Measurements from ENCODE around the gene ANKDD1B. TPM values are rescaled to one million over a fixed set of nuclear protein-coding genes. Genes with fewer than 3 reads are reported as not detected.

The ANKDD1B gene
- total and polyA plus RNA-seq, 4 donors = 1.3 to 9.4 (median 5.9) TPM

DNA sequence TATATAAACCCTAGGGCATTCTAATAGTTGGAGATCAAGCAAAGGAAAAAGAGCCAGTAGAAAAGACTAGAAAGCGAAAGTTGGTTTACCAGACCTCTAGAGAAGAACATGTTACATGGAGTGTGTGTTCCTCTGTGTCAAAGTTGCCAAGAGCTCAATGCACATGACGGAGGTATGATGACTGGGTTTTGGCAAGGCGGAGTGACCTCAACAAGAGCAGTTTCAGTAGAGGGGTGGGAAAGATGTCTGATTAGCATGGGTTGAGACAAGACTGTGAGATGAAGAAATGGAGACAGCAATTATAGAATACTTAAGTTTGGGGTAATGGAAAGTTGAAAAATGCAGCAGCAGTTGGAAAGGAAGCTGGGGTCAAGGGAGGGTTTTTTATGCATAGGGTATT, 1.6 kb downstream of the ANKDD1B start:
- Histone ChIP-seq H3K27ac (ENCODE audit: low read depth in 1 of 2, low read length in 1 of 2) (no peak overlapping the region), H3K4me3 (no peak overlapping the region), H3K9me3 (ENCODE audit: control insufficient read depth in 4 of 4, insufficient read depth in 3 of 4, low read length in 3 of 4) (no peaks in the 10 kb centered on the region), H3K9ac (ENCODE audit: insufficient read depth in 1 of 2, low read length in 2 of 2) (no peak overlapping the region), H3K4me1 (ENCODE audit: control insufficient read depth in 5 of 5, insufficient read depth in 5 of 5, low read length in 5 of 5) (peaks cover 0 to 46% (median 10%) of the 10 kb centered on the region in 5 donors), H3K36me3 (ENCODE audit: control insufficient read depth in 4 of 4, insufficient read depth in 4 of 4, low read length in 4 of 4) (peaks cover 0 to 2% (median 0%) of the 10 kb centered on the region in 4 donors), H3K27me3 (ENCODE audit: control insufficient read depth in 3 of 3, insufficient read depth in 3 of 3, low read length in 2 of 3) (no peaks in the 10 kb centered on the region)
- 92 to 96% methylated on average over 3 of the region's 3 CpGs for WGBS, 2 donors
- DNase-seq = peak; percentile 66 to 93 (median 89)
- TF ChIP-seq, protein P1, sequence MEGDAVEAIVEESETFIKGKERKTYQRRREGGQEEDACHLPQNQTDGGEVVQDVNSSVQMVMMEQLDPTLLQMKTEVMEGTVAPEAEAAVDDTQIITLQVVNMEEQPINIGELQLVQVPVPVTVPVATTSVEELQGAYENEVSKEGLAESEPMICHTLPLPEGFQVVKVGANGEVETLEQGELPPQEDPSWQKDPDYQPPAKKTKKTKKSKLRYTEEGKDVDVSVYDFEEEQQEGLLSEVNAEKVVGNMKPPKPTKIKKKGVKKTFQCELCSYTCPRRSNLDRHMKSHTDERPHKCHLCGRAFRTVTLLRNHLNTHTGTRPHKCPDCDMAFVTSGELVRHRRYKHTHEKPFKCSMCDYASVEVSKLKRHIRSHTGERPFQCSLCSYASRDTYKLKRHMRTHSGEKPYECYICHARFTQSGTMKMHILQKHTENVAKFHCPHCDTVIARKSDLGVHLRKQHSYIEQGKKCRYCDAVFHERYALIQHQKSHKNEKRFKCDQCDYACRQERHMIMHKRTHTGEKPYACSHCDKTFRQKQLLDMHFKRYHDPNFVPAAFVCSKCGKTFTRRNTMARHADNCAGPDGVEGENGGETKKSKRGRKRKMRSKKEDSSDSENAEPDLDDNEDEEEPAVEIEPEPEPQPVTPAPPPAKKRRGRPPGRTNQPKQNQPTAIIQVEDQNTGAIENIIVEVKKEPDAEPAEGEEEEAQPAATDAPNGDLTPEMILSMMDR (IDR thresholded peaks at IDR 0.05; ENCODE audit: control extremely low read depth, extremely low read depth) = no peak
- no peak for ATAC-seq (ENCODE audit: insufficient read depth, low FRiP score)

DNA sequence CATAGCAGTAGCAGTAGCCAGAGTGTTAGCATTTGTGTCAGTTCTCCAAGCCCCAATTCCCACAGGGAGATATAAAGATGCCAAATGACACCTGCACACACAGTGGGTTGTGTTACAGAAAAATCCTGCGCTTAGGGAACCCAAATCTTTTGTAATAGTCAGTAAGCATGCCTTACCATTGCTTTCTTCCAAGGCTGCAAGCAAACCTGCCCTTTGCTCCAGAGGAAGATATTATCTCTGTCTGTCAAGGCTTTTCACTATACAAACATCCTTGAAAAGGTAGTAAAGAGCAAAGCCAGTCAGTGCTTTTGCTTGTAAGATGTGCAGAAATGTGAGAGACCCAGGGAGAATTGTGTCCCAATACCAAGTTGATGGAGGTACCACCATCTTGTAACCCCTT, 2.9 kb downstream of the ANKDD1B start:
- no peak for DNase-seq
- no peaks in the 10 kb centered on the region for H3K9me3 ChIP-seq (ENCODE audit: control insufficient read depth in 4 of 4, insufficient read depth in 3 of 4, low read length in 3 of 4)
- no peaks in the 10 kb centered on the region for H3K36me3 ChIP-seq (ENCODE audit: control insufficient read depth in 4 of 4, insufficient read depth in 4 of 4, low read length in 4 of 4)
- no peak overlapping the region for H3K27ac ChIP-seq (ENCODE audit: low read depth in 1 of 2, low read length in 1 of 2)
- peaks cover 0 to 53% (median 11%) of the 10 kb centered on the region in 5 donors for H3K4me1 ChIP-seq (ENCODE audit: control insufficient read depth in 5 of 5, insufficient read depth in 5 of 5, low read length in 5 of 5)
- H3K27me3 ChIP-seq (ENCODE audit: control insufficient read depth in 3 of 3, insufficient read depth in 3 of 3, low read length in 2 of 3) = no peaks in the 10 kb centered on the region
- no peak overlapping the region for H3K4me3 ChIP-seq
- H3K9ac ChIP-seq (ENCODE audit: insufficient read depth in 1 of 2, low read length in 2 of 2) = no peak overlapping the region
- no peak for ATAC-seq (ENCODE audit: insufficient read depth, low FRiP score)
- 95 to 100% methylated on average over 1 of the region's 1 CpG for WGBS, 2 donors
- TF ChIP-seq, protein P1 (IDR thresholded peaks at IDR 0.05; ENCODE audit: control extremely low read depth, extremely low read depth) = no peak

DNA sequence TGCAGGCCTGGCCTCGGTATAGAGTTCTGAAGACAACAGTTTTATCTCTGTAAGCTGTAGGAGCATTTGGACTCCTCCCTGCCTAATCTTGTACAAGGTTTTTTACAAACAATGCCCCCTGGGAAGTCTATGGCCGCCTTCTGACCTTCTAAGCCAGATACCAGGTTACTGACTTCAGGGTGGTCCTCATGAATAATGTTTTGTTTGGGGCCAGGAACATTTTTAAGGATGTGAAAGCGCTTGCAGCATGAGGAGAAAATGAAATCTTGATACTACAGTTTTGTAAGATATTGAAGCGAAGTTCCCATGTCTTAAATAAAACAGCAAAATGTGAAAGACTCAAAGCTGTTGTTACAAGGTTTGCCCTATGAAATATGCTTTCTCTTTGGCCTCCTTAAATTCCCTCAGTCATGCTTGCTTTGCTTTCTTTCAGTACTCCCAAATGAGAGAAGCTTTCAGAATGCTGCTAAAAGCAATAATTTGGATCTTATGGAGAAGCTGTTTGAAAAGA, 5.2 kb downstream of the ANKDD1B start:
- no peak for ATAC-seq (ENCODE audit: insufficient read depth, low FRiP score)
- WGBS, 2 donors = 81 to 86% methylated on average over 4 of the region's 4 CpGs
- Histone ChIP-seq H3K4me3 (no peak overlapping the region), H3K27ac (ENCODE audit: low read depth in 1 of 2, low read length in 1 of 2) (no peak overlapping the region), H3K36me3 (ENCODE audit: control insufficient read depth in 4 of 4, insufficient read depth in 4 of 4, low read length in 4 of 4) (no peaks in the 10 kb centered on the region), H3K9me3 (ENCODE audit: control insufficient read depth in 4 of 4, insufficient read depth in 3 of 4, low read length in 3 of 4) (no peaks in the 10 kb centered on the region), H3K9ac (ENCODE audit: insufficient read depth in 1 of 2, low read length in 2 of 2) (peak overlapping the region in 1 of 2 donors; percentile 34), H3K27me3 (ENCODE audit: control insufficient read depth in 3 of 3, insufficient read depth in 3 of 3, low read length in 2 of 3) (no peaks in the 10 kb centered on the region), H3K4me1 (ENCODE audit: control insufficient read depth in 5 of 5, insufficient read depth in 5 of 5, low read length in 5 of 5) (peaks cover 0 to 50% (median 11%) of the 10 kb centered on the region in 5 donors)
- DNase-seq = peak; percentile 42 to 79 (median 72)
- TF ChIP-seq, protein P1 (IDR thresholded peaks at IDR 0.05; ENCODE audit: control extremely low read depth, extremely low read depth) = no peak
